HG03064 (cell line): ENCODE results near the gene CHST8.
"Not testable (repeated sequence)": the region's sequence is repeated elsewhere in the genome, so short reads cannot be mapped to it uniquely, and the experiment has no call there.

Experiments used
- ATAC-seq: cut with Tn5 transposase; IDR thresholded peaks from one replicate; pipeline ENCODE4 v1.9.1; 2021; ENCODE audit warnings: low read depth; ENCODE audit not compliant: unreplicated experiment

CHST8 gene

GRCh38 chr19:33686687-33687480, 65.1 kb downstream of the CHST8 start:
- ATAC-seq: no peak

- no peak for ATAC-seq
These were observed 65.9 kb downstream of the CHST8 start for GRCh38 chr19:33687481-33688170.

- ATAC-seq: no peak
These were observed 66.6 kb downstream of the CHST8 start for GRCh38 chr19:33688171-33688992.

GRCh38 chr19:33689138-33689746, 67.5 kb downstream of the CHST8 start:
- ATAC-seq: no peak

- no peak for ATAC-seq
These were observed 68.1 kb downstream of the CHST8 start for GRCh38 chr19:33689868-33690267.

- no peak for ATAC-seq
These were observed 68.8 kb downstream of the CHST8 start for GRCh38 chr19:33690378-33691029.

GRCh38 chr19:33691030-33691427, 69.3 kb downstream of the CHST8 start:
- ATAC-seq: no peak

- no peak for ATAC-seq
These were observed 70.0 kb downstream of the CHST8 start for GRCh38 chr19:33691736-33692135.

- no peak for ATAC-seq
These were observed 71.9 kb downstream of the CHST8 start for GRCh38 chr19:33693678-33694077.

- not testable (repeated sequence) for ATAC-seq
These were observed 73.8 kb downstream of the CHST8 start for GRCh38 chr19:33695547-33695946.

GRCh38 chr19:33697766-33698165, 76.0 kb downstream of the CHST8 start:
- ATAC-seq: no peak

GRCh38 chr19:33698576-33699435, 77.1 kb downstream of the CHST8 start:
- no peak for ATAC-seq

- ATAC-seq: no peak
These were observed 78.1 kb downstream of the CHST8 start for GRCh38 chr19:33699754-33700407.

GRCh38 chr19:33700408-33701013, 78.8 kb downstream of the CHST8 start:
- no peak for ATAC-seq

GRCh38 chr19:33701565-33701964, 79.8 kb downstream of the CHST8 start:
- ATAC-seq: no peak

GRCh38 chr19:33702606-33703437, 81.1 kb downstream of the CHST8 start:
- ATAC-seq: no peak

- ATAC-seq: no peak
These were observed 81.6 kb downstream of the CHST8 start for GRCh38 chr19:33703438-33703750.

GRCh38 chr19:33703821-33704220, 82.1 kb downstream of the CHST8 start:
- ATAC-seq: no peak
